ENCODE data around the gene SOS1.

DNA sequence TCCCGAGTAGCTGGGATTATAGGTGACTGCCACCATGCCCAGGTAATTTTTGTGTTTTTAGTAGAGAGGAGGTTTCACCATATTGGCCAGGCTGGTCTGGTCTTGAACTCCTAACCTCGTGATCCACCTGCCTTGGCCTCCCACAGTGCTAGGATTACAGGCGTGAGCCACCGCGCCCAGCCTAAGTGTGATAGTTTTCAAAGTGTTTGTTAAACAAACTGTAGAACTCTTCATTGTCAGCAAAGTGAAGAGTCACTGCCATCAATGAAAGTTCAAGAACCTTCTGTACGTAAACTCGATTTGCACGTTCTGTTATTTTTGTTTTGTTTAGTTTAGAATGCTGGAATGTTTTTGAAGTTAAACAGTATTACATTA, 18.0 kb upstream of the SOS1 start:
- TF ChIP-seq DNMT3B (CRISPR knock-in tag; conservative IDR thresholded peaks at IDR 0.05) (no peak), MED8 (CRISPR knock-in tag; IDR thresholded peaks at IDR 0.05; ENCODE audit: insufficient replicate concordance) (no peak), TAF1 (CRISPR knock-in tag; IDR thresholded peaks at IDR 0.05) (no peak), POGZ (CRISPR knock-in tag; IDR thresholded peaks at IDR 0.05) (no peak), RFX5 (IDR thresholded peaks at IDR 0.05; ENCODE audit: low read depth, low read length) (no peak), ZMYM3 (CRISPR knock-in tag; IDR thresholded peaks at IDR 0.05) (no peak; the same call in none of the 2 replicates), HNRNPLL (IDR thresholded peaks at IDR 0.05; ENCODE audit: low read depth, low read length, poor library complexity, severe bottlenecking) (no peak), EP300 (IDR thresholded peaks at IDR 0.05; ENCODE audit: low read depth in 2 of 2, low read length in 2 of 2) (peak in 1 of 2 experiments; percentile 65; a peak in 1 of 4 replicates), EP300 (CRISPR knock-in tag; IDR thresholded peaks at IDR 0.05; ENCODE audit: borderline replicate concordance) (no peak), ZNF563 (CRISPR knock-in tag; IDR thresholded peaks at IDR 0.05) (no peak), ASH2L (IDR thresholded peaks at IDR 0.05; ENCODE audit: insufficient read length, low read depth, low read length) (peak; percentile 40), NR2C2 (CRISPR knock-in tag; IDR thresholded peaks at IDR 0.05; ENCODE audit: borderline replicate concordance) (no peak; the same call in 1 of the 2 replicates)
- TF ChIP-seq, protein P1, sequence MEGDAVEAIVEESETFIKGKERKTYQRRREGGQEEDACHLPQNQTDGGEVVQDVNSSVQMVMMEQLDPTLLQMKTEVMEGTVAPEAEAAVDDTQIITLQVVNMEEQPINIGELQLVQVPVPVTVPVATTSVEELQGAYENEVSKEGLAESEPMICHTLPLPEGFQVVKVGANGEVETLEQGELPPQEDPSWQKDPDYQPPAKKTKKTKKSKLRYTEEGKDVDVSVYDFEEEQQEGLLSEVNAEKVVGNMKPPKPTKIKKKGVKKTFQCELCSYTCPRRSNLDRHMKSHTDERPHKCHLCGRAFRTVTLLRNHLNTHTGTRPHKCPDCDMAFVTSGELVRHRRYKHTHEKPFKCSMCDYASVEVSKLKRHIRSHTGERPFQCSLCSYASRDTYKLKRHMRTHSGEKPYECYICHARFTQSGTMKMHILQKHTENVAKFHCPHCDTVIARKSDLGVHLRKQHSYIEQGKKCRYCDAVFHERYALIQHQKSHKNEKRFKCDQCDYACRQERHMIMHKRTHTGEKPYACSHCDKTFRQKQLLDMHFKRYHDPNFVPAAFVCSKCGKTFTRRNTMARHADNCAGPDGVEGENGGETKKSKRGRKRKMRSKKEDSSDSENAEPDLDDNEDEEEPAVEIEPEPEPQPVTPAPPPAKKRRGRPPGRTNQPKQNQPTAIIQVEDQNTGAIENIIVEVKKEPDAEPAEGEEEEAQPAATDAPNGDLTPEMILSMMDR (CRISPR knock-in tag; IDR thresholded peaks at IDR 0.05): no peak

Measured in HepG2 (cell line).